ENCODE measurements around the gene HOXA11.

Gene HOXA11

GRCh38 chr7:27167916-27168264 lies 17.1 kb downstream of the HOXA11 start:
- DNase-seq = no peak

GRCh38 chr7:27166531-27167505 lies 18.2 kb downstream of the HOXA11 start:
- no peak for DNase-seq

- DNase-seq = no peak
Measured at GRCh38 chr7:27165996-27166530, 19.0 kb downstream of the HOXA11 start.

GRCh38 chr7:27165089-27165995 lies 19.7 kb downstream of the HOXA11 start, which contains the start of gene HOXA9:
Gene HOXA9, minus strand, starts transcription at chr7:27165537. Its CDS starts 80 bp downstream, at chr7:27165457.
- no peak for DNase-seq

- DNase-seq = no peak
Measured at GRCh38 chr7:27164367-27165088, 20.5 kb downstream of the HOXA11 start.

- DNase-seq = no peak
Measured at GRCh38 chr7:27164045-27164366, 21.0 kb downstream of the HOXA11 start.

- no peak for DNase-seq
Measured at GRCh38 chr7:27163288-27164044, 21.6 kb downstream of the HOXA11 start.

- no peak for DNase-seq
Measured at GRCh38 chr7:27162561-27163287, 22.3 kb downstream of the HOXA11 start.

- no peak for DNase-seq
Measured at GRCh38 chr7:27161721-27162560, 23.1 kb downstream of the HOXA11 start.

GRCh38 chr7:27161214-27161720 lies 23.8 kb downstream of the HOXA11 start:
- DNase-seq = no peak

GRCh38 chr7:27160546-27161213 lies 24.4 kb downstream of the HOXA11 start:
- DNase-seq = peak; percentile 84

GRCh38 chr7:27160145-27160545 lies 24.9 kb downstream of the HOXA11 start:
- no peak for DNase-seq

GRCh38 chr7:27159266-27160144 lies 25.5 kb downstream of the HOXA11 start:
- DNase-seq = no peak

GRCh38 chr7:27158436-27159265 lies 26.4 kb downstream of the HOXA11 start:
- DNase-seq = no peak

GRCh38 chr7:27157702-27158431 lies 27.2 kb downstream of the HOXA11 start:
- no peak for DNase-seq

- no peak for DNase-seq
Measured at GRCh38 chr7:27156916-27157701, 27.9 kb downstream of the HOXA11 start.
